ENCODE data around the gene TP53TG5. TPM values are rescaled to one million over a fixed set of nuclear protein-coding genes. Genes with fewer than 3 reads are reported as not detected.
A peak's percentile ranks its signal among the peaks of the same experiment; 100 is the strongest.

TP53TG5 gene
- total RNA-seq, 1 experiment from 2014 or later, result 0.85 TPM

DNA sequence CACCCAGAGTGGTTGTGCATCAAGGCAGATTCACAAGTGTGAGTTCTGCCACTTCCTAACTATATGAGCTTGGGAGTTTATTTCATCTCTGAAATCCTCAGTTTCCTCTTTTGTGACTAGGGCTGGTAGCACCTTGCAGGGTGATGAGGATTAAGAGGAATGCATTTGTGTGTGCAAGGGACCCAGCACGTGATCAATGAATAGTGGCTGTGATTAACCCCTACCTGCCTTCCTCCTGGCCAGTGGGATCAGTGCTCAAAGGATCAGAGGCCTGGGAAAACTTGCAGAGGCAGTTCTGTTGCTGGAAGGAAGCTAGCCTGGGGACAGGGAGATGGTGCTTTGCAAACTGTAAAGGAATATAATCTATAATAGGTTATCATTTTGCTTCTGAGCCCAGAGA lies 37.2 kb downstream of the TP53TG5 start:
- H3K9me3 Mint-ChIP-seq, result no peaks in the 10 kb centered on the region
- H3K27me3 Mint-ChIP-seq (ENCODE audit: low read depth), result no peaks in the 10 kb centered on the region
- peaks cover 5% of the 10 kb centered on the region for H3K36me3 Mint-ChIP-seq
- TF ChIP-seq FOXP1 (CRISPR knock-in tag; IDR thresholded peaks at IDR 0.05; ENCODE audit: borderline replicate concordance), result no peak
- TF ChIP-seq, protein P1, sequence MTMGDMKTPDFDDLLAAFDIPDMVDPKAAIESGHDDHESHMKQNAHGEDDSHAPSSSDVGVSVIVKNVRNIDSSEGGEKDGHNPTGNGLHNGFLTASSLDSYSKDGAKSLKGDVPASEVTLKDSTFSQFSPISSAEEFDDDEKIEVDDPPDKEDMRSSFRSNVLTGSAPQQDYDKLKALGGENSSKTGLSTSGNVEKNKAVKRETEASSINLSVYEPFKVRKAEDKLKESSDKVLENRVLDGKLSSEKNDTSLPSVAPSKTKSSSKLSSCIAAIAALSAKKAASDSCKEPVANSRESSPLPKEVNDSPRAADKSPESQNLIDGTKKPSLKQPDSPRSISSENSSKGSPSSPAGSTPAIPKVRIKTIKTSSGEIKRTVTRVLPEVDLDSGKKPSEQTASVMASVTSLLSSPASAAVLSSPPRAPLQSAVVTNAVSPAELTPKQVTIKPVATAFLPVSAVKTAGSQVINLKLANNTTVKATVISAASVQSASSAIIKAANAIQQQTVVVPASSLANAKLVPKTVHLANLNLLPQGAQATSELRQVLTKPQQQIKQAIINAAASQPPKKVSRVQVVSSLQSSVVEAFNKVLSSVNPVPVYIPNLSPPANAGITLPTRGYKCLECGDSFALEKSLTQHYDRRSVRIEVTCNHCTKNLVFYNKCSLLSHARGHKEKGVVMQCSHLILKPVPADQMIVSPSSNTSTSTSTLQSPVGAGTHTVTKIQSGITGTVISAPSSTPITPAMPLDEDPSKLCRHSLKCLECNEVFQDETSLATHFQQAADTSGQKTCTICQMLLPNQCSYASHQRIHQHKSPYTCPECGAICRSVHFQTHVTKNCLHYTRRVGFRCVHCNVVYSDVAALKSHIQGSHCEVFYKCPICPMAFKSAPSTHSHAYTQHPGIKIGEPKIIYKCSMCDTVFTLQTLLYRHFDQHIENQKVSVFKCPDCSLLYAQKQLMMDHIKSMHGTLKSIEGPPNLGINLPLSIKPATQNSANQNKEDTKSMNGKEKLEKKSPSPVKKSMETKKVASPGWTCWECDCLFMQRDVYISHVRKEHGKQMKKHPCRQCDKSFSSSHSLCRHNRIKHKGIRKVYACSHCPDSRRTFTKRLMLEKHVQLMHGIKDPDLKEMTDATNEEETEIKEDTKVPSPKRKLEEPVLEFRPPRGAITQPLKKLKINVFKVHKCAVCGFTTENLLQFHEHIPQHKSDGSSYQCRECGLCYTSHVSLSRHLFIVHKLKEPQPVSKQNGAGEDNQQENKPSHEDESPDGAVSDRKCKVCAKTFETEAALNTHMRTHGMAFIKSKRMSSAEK (CRISPR knock-in tag; IDR thresholded peaks at IDR 0.05; ENCODE audit: borderline replicate concordance), result 0 out of 2 replicates have a peak, but pooled peaks have one; percentile 53
- TF ChIP-seq OVOL2 (CRISPR knock-in tag; IDR thresholded peaks at IDR 0.05; ENCODE audit: borderline replicate concordance), result no peak
- peak; percentile 26; the same call in 1 of the 2 replicates for TF ChIP-seq TEAD1 (CRISPR knock-in tag; IDR thresholded peaks at IDR 0.05)
- TF ChIP-seq, protein P2, sequence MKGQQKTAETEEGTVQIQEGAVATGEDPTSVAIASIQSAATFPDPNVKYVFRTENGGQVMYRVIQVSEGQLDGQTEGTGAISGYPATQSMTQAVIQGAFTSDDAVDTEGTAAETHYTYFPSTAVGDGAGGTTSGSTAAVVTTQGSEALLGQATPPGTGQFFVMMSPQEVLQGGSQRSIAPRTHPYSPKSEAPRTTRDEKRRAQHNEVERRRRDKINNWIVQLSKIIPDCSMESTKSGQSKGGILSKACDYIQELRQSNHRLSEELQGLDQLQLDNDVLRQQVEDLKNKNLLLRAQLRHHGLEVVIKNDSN (CRISPR knock-in tag; IDR thresholded peaks at IDR 0.05), result peak; percentile 95
- TF ChIP-seq, protein P3, sequence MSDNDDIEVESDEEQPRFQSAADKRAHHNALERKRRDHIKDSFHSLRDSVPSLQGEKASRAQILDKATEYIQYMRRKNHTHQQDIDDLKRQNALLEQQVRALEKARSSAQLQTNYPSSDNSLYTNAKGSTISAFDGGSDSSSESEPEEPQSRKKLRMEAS (CRISPR knock-in tag; IDR thresholded peaks at IDR 0.05), result peak; percentile 36; the same call in 1 of the 2 replicates
- TF ChIP-seq, protein P4, sequence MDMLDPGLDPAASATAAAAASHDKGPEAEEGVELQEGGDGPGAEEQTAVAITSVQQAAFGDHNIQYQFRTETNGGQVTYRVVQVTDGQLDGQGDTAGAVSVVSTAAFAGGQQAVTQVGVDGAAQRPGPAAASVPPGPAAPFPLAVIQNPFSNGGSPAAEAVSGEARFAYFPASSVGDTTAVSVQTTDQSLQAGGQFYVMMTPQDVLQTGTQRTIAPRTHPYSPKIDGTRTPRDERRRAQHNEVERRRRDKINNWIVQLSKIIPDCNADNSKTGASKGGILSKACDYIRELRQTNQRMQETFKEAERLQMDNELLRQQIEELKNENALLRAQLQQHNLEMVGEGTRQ (CRISPR knock-in tag; IDR thresholded peaks at IDR 0.05), result peak; percentile 95
- ATAC-seq (peak; percentile 7; the same call in 1 of the 2 replicates), DNase-seq (ENCODE audit: low spot score) (no peak)
- ChIA-PET CTCF (interaction anchor here (1.0 to 4.4 kb wide), 9 partner anchors 21 to 96 kb away, joined by 3 to 27 read pairs (median 10); partner anchors contain the start of genes MATN4 and SYS1), POLR2A (interaction anchor here (1.2 to 2.4 kb wide), 2 partner anchors 21 to 31 kb away, joined by 3 to 11 read pairs; partner anchors contain the start of gene SYS1)
- H3K4me3 Mint-ChIP-seq, result peak overlapping the region; percentile 65
- H3K4me1 Mint-ChIP-seq, result peaks cover 95% of the 10 kb centered on the region
- peak overlapping the region; percentile 98 for H3K27ac Mint-ChIP-seq

DNA sequence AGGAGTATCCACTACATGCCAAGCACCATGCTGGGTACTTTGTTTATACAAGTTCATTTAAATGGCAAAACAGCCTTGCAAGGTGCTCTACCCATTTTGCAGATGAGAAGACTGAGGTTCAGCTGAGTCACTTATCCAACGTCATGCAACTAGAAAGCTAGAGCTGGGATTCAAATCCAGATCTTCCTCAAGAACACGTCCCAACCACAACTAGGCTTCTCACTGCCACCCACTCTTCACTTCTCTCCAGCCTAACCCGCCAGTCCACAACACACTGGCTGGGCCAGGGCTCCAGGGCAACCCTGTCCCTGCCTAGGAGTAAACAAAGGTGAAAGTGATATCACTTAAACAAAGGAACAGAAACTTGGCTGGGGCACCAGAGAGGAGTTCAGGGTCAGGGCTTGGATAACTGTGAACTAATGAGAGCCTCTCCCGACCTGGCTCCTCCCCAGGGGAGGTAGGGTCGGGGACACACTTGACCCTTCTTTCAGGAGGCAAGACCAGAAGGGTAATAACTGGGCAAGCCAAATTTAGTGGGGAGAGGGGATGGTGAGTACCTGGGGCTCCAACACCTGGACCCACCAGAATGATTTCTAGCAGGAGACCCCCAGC lies 37.8 kb downstream of the TP53TG5 start:
- ChIA-PET CTCF (interaction anchor here (1.4 to 4.4 kb wide), 5 partner anchors 23 to 97 kb away, joined by 4 to 27 read pairs (median 21); partner anchors contain the start of genes MATN4 and SYS1), POLR2A (no interaction called here)
- Mint-ChIP-seq H3K36me3 (peaks cover 10% of the 10 kb centered on the region), H3K9me3 (no peaks in the 10 kb centered on the region), H3K4me1 (peaks cover 95% of the 10 kb centered on the region), H3K27me3 (ENCODE audit: low read depth) (no peaks in the 10 kb centered on the region), H3K27ac (peak overlapping the region; percentile 98), H3K4me3 (peak overlapping the region; percentile 65; the same call in 1 of the 2 replicates)
- TF ChIP-seq NFE2L1 (CRISPR knock-in tag; IDR thresholded peaks at IDR 0.05) (peak; percentile 53; the same call in 1 of the 2 replicates), ELF4 (CRISPR knock-in tag; IDR thresholded peaks at IDR 0.05; ENCODE audit: low read depth) (no peak), ZNF396 (CRISPR knock-in tag; IDR thresholded peaks at IDR 0.05; ENCODE audit: borderline replicate concordance) (no peak), GTF2I (CRISPR knock-in tag; conservative IDR thresholded peaks at IDR 0.05) (peak; percentile 76; the same call in 1 of the 2 replicates), ZNF317 (CRISPR knock-in tag; IDR thresholded peaks at IDR 0.05; ENCODE audit: borderline replicate concordance, low read depth) (no peak), NR3C1 (CRISPR knock-in tag; conservative IDR thresholded peaks at IDR 0.05; ENCODE audit: low read depth) (no peak)
- TF ChIP-seq, protein P4 (CRISPR knock-in tag; IDR thresholded peaks at IDR 0.05), result no peak
- DNase-seq (ENCODE audit: low spot score) (no peak), ATAC-seq (no peak)
